ENCODE results near the gene CDH4. TPM values are rescaled to one million over a fixed set of nuclear protein-coding genes. Genes with fewer than 3 reads are reported as not detected.
A peak's percentile ranks its signal among the peaks of the same experiment; 100 is the strongest.

The CDH4 gene
- total and polyA plus RNA-seq, 2 of the 8 experiments (the other 6 are each of a cell fraction or from before 2014, with no cell fraction given) = 4.3 to 7.9 TPM

DNA sequence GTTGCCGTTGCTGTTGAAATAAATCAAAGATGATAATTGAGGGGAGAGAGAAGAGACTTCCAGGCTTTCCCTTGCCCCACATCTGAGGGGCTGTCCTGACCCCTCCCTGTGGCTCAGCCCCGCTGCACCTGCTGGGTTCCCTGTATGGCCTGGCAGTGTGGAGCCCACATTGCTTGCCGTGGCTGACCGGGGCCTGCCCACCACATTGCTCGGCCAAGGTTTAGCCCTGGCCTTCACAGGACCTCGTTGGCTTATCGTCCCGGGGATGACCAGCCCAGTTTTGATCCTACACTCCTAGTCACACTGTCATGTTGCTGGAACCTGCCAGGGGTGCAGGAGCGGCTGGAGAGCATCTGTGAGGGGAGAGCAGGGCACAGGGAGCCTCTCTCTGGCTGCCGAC, 102.4 kb downstream of the CDH4 start:
- no peak overlapping the region for H2BK120ac ChIP-seq (replicated peaks; ENCODE audit: low read depth, low read length)
- no peaks in the 10 kb centered on the region for H3K79me1 ChIP-seq (ENCODE audit: low read depth, low read length)
- no peak overlapping the region for H3K23ac ChIP-seq (ENCODE audit: insufficient read length)
- no peak overlapping the region for H3K14ac ChIP-seq (ENCODE audit: insufficient read length)
- H3K4me3 ChIP-seq (ENCODE audit: extremely low read depth in 1 of 4, insufficient read depth in 2 of 4, low read depth in 3 of 4, low read length in 4 of 4) = no peak overlapping the region
- no peaks in the 10 kb centered on the region for H3K36me3 ChIP-seq (ENCODE audit: control insufficient read depth in 2 of 4, insufficient read depth in 4 of 4, low read length in 3 of 4)
- H2BK15ac ChIP-seq (ENCODE audit: low read length) = peak overlapping the region; percentile 40; the same call in 1 of the 2 replicates
- no peak overlapping the region for H2AFZ ChIP-seq (ENCODE audit: low read length)
- H3K4me2 ChIP-seq (ENCODE audit: insufficient read depth in 1 of 2, low read depth in 2 of 2, low read length in 2 of 2) = no peak overlapping the region
- H3K27ac ChIP-seq (ENCODE audit: low read depth, low read length) = no peak overlapping the region
- H4K8ac ChIP-seq (ENCODE audit: extremely low read depth, insufficient read depth, low read length) = no peak overlapping the region; the same call in 1 of the 2 replicates
- CTCF ChIA-PET (ENCODE audit: partially characterized antibody) = interaction anchor here (1.6 kb wide), 1 partner anchor 147 kb away, joined by 3 read pairs; no protein-coding TSS in a partner anchor
- WGBS, 2 experiments (ENCODE audit: extremely low coverage in 1 of 2, insufficient coverage in 1 of 2, insufficient read length in 1 of 2, insufficient replicate concordance in 2 of 2, low coverage in 1 of 2, low lambda C conversion rate in 2 of 2, missing lambda C conversion rate in 1 of 2) = 90% methylated on average over 10 of the region's 10 CpGs; no CpG with 5 or more reads in 1 of the 2 experiments
- no peak overlapping the region for H4K5ac ChIP-seq (ENCODE audit: insufficient read length, low read depth, low read length)
- H2BK20ac ChIP-seq (ENCODE audit: low read length) = no peak overlapping the region
- peaks cover 0 to 17% (median 10%) of the 10 kb centered on the region in 4 experiments; a peak in 4 of 7 replicates for H3K27me3 ChIP-seq (replicated peaks in 1 of 4; ENCODE audit: control insufficient read depth in 3 of 4, extremely low read depth in 1 of 4, insufficient read depth in 3 of 4, low read length in 3 of 4)
- H3K79me2 ChIP-seq (ENCODE audit: control insufficient read depth in 1 of 2, insufficient read depth in 2 of 2, low read length in 2 of 2) = no peaks in the 10 kb centered on the region
- H3K23me2 ChIP-seq (ENCODE audit: low read depth, low read length) = peaks cover 4% of the 10 kb centered on the region; the same call in 1 of the 2 replicates
- POLR2A ChIA-PET (ENCODE audit: partially characterized antibody) = no interaction called here
- DNase-seq (ENCODE audit: low read depth in 1 of 2, low spot score in 2 of 2) (no peak), FAIRE-seq (no peak)
- no peak overlapping the region for H2AK5ac ChIP-seq (ENCODE audit: low read depth, low read length)
- peak overlapping the region; percentile 23 for H4K91ac ChIP-seq (replicated peaks; ENCODE audit: insufficient read length, low read length)
- H4K20me1 ChIP-seq (replicated peaks in 1 of 2; ENCODE audit: control insufficient read depth in 1 of 2, insufficient read depth in 2 of 2, low read length in 2 of 2) = no peaks in the 10 kb centered on the region
- H3K4ac ChIP-seq (replicated peaks; ENCODE audit: insufficient read length, low read depth, low read length) = no peak overlapping the region
- no peak overlapping the region for H2BK5ac ChIP-seq (ENCODE audit: low read depth, low read length)
- peaks cover 7 to 23% (median 13%) of the 10 kb centered on the region in 4 experiments for H3K4me1 ChIP-seq (replicated peaks in 1 of 4; ENCODE audit: control insufficient read depth in 3 of 4, insufficient read depth in 4 of 4, low read length in 3 of 4)
- H3K9ac ChIP-seq (replicated peaks in 1 of 4; ENCODE audit: extremely low read depth in 1 of 4, low read depth in 3 of 4, low read length in 3 of 4) = no peak overlapping the region
- H2BK12ac ChIP-seq (ENCODE audit: low read depth, low read length) = 0 out of 2 replicates have a peak overlapping the region, but pooled peaks have one; percentile 43
- H3K9me3 ChIP-seq (ENCODE audit: insufficient read depth in 2 of 2, low read depth in 1 of 2, low read length in 1 of 2) = no peaks in the 10 kb centered on the region
- H3K18ac ChIP-seq (ENCODE audit: extremely low read depth, low read length) = no peak overlapping the region
- no peak overlapping the region for H3K56ac ChIP-seq (replicated peaks; ENCODE audit: insufficient read length, low read depth, low read length)
- no peak for TF ChIP-seq BCL11A (IDR thresholded peaks at IDR 0.05; ENCODE audit: low read depth in 2 of 2, low read length in 2 of 2)
- TF ChIP-seq JUND (IDR thresholded peaks at IDR 0.05; ENCODE audit: low read length) = no peak
- no peak for TF ChIP-seq ZNF274 (IDR thresholded peaks at IDR 0.05; ENCODE audit: borderline replicate concordance, extremely low read depth, low read length)
- TF ChIP-seq SP2 (IDR thresholded peaks at IDR 0.05; ENCODE audit: low read length) = no peak
- no peak for TF ChIP-seq NANOG (IDR thresholded peaks at IDR 0.05; ENCODE audit: insufficient read depth, low read depth, low read length, poor library complexity, severe bottlenecking)
- no peak for TF ChIP-seq TAF7 (optimal IDR thresholded peaks at IDR 0.05; ENCODE audit: borderline replicate concordance, low read depth, low read length)
- TF ChIP-seq SP1 (IDR thresholded peaks at IDR 0.05; ENCODE audit: low read depth, low read length) = no peak
- TF ChIP-seq CBX5 (IDR thresholded peaks at IDR 0.05; ENCODE audit: low read depth, low read length) = no peak
- TF ChIP-seq CHD2 (IDR thresholded peaks at IDR 0.05; ENCODE audit: low read length) = no peak
- TF ChIP-seq KDM4A (IDR thresholded peaks at IDR 0.05; ENCODE audit: low read depth, low read length, severe bottlenecking) = no peak
- TF ChIP-seq RNF2 (IDR thresholded peaks at IDR 0.05; ENCODE audit: borderline replicate concordance, low read depth, low read length, missing control alignments, poor library complexity, severe bottlenecking) = no peak
- TF ChIP-seq SP4 (IDR thresholded peaks at IDR 0.05; ENCODE audit: low read length) = no peak
- no peak for TF ChIP-seq MAFK (IDR thresholded peaks at IDR 0.05; ENCODE audit: low read depth, low read length)

All from H1 (cell line).